Osteoblast (primary cell): Measurements from ENCODE around the gene TKT. TPM values are rescaled to one million over a fixed set of nuclear protein-coding genes. Genes with fewer than 3 reads are reported as not detected.

Source experiments
- DNase-seq: peaks from one replicate; pipeline ENCODE4 v3.0.0; 2011; ENCODE audit warnings: low spot score, mixed read lengths; ENCODE audit not compliant: insufficient read length; ENCODE audit errors: missing footprints
- H2AFZ ChIP-seq: 2 replicates; pipeline ENCODE4 v1.6.0; 2011; ENCODE audit warnings: mild to moderate bottlenecking, low read length
- H3K27ac ChIP-seq: 2 replicates; pipeline ENCODE4 v1.5.1; 2011; ENCODE audit warnings: mild to moderate bottlenecking, low read depth, low read length, moderate library complexity
- H3K27me3 ChIP-seq: 2 replicates; pipeline ENCODE4 v1.6.0; 2012; ENCODE audit warnings: mild to moderate bottlenecking, control low read depth, inconsistent platforms, low read length, moderate library complexity; ENCODE audit not compliant: insufficient read depth
- H3K36me3 ChIP-seq: 2 replicates; pipeline ENCODE4 v1.5.1; 2011; ENCODE audit warnings: mild to moderate bottlenecking, low read length, control low read depth, moderate library complexity; ENCODE audit not compliant: insufficient read depth
- H3K4me1 ChIP-seq: 2 replicates; pipeline ENCODE4 v1.5.1; 2011; ENCODE audit warnings: mild to moderate bottlenecking, low read length, control low read depth, moderate library complexity; ENCODE audit not compliant: insufficient read depth
- H3K4me2 ChIP-seq: 2 replicates; pipeline ENCODE4 v1.6.0; 2011; ENCODE audit warnings: mild to moderate bottlenecking, low read length; ENCODE audit not compliant: insufficient read depth
- H3K4me3 ChIP-seq: fragments of 200-600 bp; sonication (generic); 3 replicates; pipeline ENCODE4 v1.5.1; 2012; ENCODE audit warnings: mild to moderate bottlenecking, low read length, inconsistent platforms; ENCODE audit not compliant: insufficient read depth
- H3K79me2 ChIP-seq: 2 replicates; pipeline ENCODE4 v1.6.0; 2012; ENCODE audit warnings: mild to moderate bottlenecking, low read length, control low read depth, inconsistent platforms; ENCODE audit not compliant: insufficient read depth
- H3K9me3 ChIP-seq: 2 replicates; pipeline ENCODE4 v1.5.1; 2011; ENCODE audit warnings: low read depth, low read length, control low read depth
- H4K20me1 ChIP-seq: 2 replicates; pipeline ENCODE4 v1.6.0; 2012; ENCODE audit warnings: mild to moderate bottlenecking, low read length, control low read depth; ENCODE audit not compliant: insufficient read depth
- CTCF ChIP-seq: IDR thresholded peaks from 2 replicates; pipeline ENCODE4 v1.5.1; 2011; ENCODE audit warnings: mild to moderate bottlenecking, low read depth, low read length, moderate library complexity; ENCODE audit errors: extremely low read depth
- total RNA-seq: library from RNA; depleted of rRNA; stranded (reverse); fragments of >200 nt; gene quantifications from 2 replicates; pipeline ENCODE4 v1.2.3, GENCODE V29; 2012

Gene TKT
- total RNA-seq, 1 donor: 453 TPM

GRCh38 chr3:53184701-53185100, 71.1 kb downstream of the TKT start:
- H3K4me2 ChIP-seq: no peak overlapping the region
- H3K9me3 ChIP-seq: no peaks in the 10 kb centered on the region
- no peak overlapping the region for H2AFZ ChIP-seq
- H3K79me2 ChIP-seq: no peaks in the 10 kb centered on the region
- peaks cover 19% of the 10 kb centered on the region for H3K36me3 ChIP-seq
- no peak overlapping the region for H3K4me3 ChIP-seq
- no peaks in the 10 kb centered on the region for H3K27me3 ChIP-seq
- peak; percentile 29 for DNase-seq
- no peaks in the 10 kb centered on the region for H3K4me1 ChIP-seq
- no peak overlapping the region for H3K27ac ChIP-seq
- TF ChIP-seq CTCF: no peak
- H4K20me1 ChIP-seq: no peaks in the 10 kb centered on the region

- Histone ChIP-seq H4K20me1 (no peaks in the 10 kb centered on the region), H3K4me2 (no peak overlapping the region), H3K4me3 (no peak overlapping the region), H3K79me2 (no peaks in the 10 kb centered on the region), H3K36me3 (peaks cover 20% of the 10 kb centered on the region), H2AFZ (no peak overlapping the region), H3K9me3 (no peaks in the 10 kb centered on the region), H3K27ac (no peak overlapping the region), H3K27me3 (no peaks in the 10 kb centered on the region), H3K4me1 (no peaks in the 10 kb centered on the region)
- no peak for TF ChIP-seq CTCF
- peak; percentile 58 for DNase-seq
These were observed 72.3 kb downstream of the TKT start for GRCh38 chr3:53183514-53183913.

GRCh38 chr3:53182764-53183355, 73.0 kb downstream of the TKT start:
- H3K4me2 ChIP-seq: no peak overlapping the region
- H3K79me2 ChIP-seq: no peaks in the 10 kb centered on the region
- H3K4me3 ChIP-seq: no peak overlapping the region
- H3K27ac ChIP-seq: no peak overlapping the region
- H2AFZ ChIP-seq: no peak overlapping the region
- no peaks in the 10 kb centered on the region for H3K9me3 ChIP-seq
- peak; percentile 55 for DNase-seq
- H3K36me3 ChIP-seq: peaks cover 15% of the 10 kb centered on the region
- no peaks in the 10 kb centered on the region for H4K20me1 ChIP-seq
- no peaks in the 10 kb centered on the region for H3K4me1 ChIP-seq
- TF ChIP-seq CTCF: no peak
- no peaks in the 10 kb centered on the region for H3K27me3 ChIP-seq

- no peaks in the 10 kb centered on the region for H4K20me1 ChIP-seq
- H3K4me2 ChIP-seq: no peak overlapping the region
- H3K9me3 ChIP-seq: no peaks in the 10 kb centered on the region
- H2AFZ ChIP-seq: no peak overlapping the region
- H3K4me1 ChIP-seq: no peaks in the 10 kb centered on the region
- peak; percentile 53 for DNase-seq
- TF ChIP-seq CTCF: no peak
- H3K36me3 ChIP-seq: peaks cover 12% of the 10 kb centered on the region
- H3K27ac ChIP-seq: no peak overlapping the region
- no peak overlapping the region for H3K4me3 ChIP-seq
- H3K79me2 ChIP-seq: no peaks in the 10 kb centered on the region
- no peaks in the 10 kb centered on the region for H3K27me3 ChIP-seq
These were observed 74.3 kb downstream of the TKT start for GRCh38 chr3:53181528-53181927.
